Measurements from ENCODE around the gene SUPT16H.
A peak's percentile ranks its signal among the peaks of the same experiment; 100 is the strongest.
"Not testable (repeated sequence)": the region's sequence is repeated elsewhere in the genome, so short reads cannot be mapped to it uniquely, and the experiment has no call there.

Gene SUPT16H

DNA sequence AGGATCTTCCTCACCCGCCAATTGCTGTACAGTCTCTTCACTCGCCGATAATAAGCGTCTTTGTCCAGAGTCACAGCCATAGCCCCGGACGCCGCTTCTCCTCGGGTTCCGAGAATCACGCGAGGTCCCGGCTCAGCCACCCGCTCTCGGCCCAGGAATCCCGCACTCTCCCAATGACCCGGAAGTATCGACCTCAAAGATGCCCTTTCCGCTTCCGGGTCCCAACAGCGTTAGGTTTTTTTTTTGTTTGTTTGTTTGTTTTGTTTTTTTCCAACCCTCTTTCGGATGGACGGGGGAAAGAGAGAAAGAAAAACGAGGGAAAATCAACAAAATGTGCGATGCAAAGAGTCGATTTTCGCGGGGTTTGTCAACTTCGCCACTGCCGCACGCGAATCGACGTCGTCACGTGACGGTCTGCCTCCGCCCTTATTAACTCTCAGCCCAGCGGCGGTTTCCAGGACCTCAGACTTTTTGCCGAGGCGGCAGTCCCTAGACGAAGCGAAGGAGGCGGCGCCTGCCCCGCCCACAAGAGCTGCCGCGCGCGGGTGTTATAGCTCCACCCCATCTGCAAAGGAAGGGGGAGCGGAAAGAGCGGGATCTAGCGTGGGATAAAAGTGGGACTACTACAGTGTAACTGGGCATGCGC is at the start of gene SUPT16H:
Gene SUPT16H, minus strand, starts transcription at position 172 of the 646 bp plus-strand sequence. Its CDS starts 92 bp downstream, at position 80.
- DNase-seq (ENCODE audit: low spot score) = peak; percentile 96

DNA sequence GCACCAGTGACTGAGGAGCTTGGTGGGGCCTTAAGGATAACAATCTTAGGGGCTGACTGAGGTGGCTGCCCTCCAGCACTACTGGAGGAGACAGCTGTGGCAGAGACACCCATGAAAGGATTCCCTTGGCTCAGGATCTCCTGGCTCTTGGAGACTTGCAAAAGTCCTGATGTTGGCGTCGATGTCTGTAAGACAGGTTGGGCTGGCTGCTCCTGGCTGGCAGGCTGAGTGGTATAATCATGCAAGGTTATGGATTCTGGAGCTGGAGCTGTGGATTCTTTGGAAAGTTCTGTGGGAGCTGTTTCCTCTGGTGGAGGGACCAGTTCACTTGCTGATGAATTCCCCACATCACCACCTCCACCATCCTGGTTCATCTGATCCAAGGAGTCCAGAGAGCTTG is 47.3 kb upstream of the SUPT16H start:
- no peak for DNase-seq (ENCODE audit: low spot score)

GRCh38 chr14:21428930-21429329 is 45.1 kb upstream of the SUPT16H start:
- DNase-seq (ENCODE audit: low spot score) = no peak

- DNase-seq (ENCODE audit: low spot score) = no peak
Observed at GRCh38 chr14:21426692-21427091, 42.9 kb upstream of the SUPT16H start.

DNA sequence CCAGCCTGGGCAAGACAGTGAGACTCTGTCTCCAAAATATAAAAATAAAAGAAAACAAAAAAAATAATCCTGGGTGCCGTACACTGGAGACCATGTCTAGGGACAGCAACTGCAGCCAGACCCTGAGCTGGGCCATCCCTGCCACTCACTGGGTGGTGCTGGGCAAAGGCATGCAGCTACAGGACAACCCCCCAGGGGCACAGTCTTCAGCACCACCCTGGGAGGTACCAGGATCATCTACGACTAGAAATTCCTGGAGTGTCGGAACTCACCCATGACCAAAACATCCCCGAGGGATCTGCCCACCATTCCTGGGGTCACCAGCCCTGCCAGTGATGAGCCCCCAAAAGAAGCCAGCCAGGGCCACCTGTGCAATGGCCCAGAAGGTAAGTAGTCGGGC is 35.7 kb upstream of the SUPT16H start:
- DNase-seq (ENCODE audit: low spot score) = no peak

DNA sequence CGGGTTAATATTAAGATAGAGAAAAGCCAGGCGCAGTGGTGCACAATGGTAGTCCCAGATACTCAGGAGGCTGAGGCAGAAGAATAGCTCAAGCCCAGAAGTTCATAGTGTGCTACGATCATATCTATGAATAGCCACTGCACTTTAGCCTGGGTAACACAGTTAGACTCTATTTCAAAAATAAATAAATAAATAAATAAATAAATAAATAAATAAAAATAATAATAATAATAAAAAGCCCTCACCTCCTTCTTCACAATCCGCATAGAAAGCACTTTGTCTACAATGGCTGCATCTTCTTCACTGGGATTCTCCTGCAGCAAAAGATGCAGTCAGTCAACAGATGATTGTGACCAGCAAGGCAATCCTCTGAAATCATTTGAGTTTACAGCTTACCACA is 31.5 kb upstream of the SUPT16H start:
- no peak for DNase-seq (ENCODE audit: low spot score)

GRCh38 chr14:21414137-21414631 is 30.4 kb upstream of the SUPT16H start:
- no peak for DNase-seq (ENCODE audit: low spot score)

- no peak for DNase-seq (ENCODE audit: low spot score)
Observed at GRCh38 chr14:21408147-21408546, 24.3 kb upstream of the SUPT16H start.

DNA sequence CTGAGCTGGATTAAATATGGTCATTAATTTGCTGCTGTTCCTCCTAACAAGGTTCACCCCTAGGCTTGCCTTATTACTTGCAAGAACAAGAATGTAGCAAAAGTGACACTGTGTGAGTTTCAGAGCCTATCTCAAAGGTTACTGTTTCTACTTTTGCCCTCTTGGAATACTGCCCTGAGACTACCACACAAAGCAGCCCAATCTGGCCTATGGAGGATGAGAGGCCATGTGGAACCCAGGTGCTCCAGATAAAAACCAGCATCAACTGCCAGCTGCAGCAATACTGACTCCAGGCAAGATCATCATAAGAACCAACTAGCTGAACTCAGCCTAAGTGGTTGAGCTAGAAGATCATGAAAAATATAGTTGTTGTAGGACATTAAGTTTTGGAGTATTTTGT is 22.4 kb upstream of the SUPT16H start:
- no peak for DNase-seq (ENCODE audit: low spot score)

DNA sequence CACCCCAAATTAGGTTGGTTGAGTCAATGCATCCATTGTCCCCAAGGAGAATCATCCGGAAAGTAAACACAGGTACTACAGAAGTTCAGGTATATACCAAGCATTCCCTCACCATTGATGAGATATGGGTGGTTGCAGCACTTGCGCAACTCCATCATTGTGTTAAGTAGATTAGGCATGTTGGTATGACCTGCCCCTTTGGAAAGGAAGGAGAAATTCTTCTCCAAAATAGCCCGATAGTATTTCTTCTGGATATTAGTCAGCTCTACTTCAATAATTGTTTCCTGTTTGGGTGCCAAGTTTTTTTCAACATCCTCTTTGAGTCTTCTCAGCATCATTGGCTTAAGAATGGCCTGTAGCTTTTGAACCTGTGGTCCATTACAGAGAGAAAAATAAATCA is 21.3 kb upstream of the SUPT16H start:
- no peak for DNase-seq (ENCODE audit: low spot score)

DNA sequence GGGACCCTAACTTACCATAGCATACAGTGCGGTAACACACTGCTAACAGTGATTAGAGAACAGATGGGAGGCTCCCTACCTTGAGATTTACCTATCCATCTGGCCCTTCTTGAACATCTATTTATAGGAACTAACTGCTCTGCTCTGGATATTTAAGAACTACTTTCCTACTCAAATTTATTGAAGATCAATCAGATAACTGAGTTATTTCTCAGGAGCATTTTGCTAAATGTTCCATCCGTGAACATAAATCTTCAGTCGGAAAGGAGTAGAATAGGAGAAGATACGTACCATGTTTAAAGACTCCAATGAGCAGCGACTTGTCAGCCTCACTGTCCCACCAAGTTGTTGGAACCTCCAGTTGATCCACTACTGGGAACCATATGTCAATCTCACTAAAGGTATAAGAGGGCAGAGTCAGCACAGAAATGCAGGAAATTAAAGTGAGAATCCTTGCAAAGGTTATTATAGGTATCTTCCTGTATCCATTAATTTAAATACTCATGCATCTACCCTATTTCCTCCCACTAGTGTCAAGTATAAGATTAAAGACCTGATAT is 15.6 kb upstream of the SUPT16H start:
- DNase-seq (ENCODE audit: low spot score) = peak; percentile 89

DNA sequence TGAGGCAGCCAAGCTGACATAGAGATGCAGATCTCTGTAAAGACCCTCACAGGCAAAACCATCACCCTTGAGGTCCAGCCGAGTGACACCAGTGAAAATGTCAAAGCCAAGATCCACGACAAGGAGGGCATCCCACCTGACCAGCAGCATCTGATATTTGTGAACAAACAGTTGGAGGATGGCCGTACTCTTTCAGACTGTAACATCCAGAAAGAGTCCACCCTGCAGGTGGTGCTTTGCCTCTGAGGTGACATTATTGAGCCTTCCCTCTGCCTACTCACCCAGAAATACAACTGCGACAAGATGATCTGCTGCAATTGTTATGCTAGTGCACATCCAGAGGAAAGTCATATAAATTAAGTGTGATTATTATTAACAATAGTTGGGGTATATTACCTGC is 15.1 kb upstream of the SUPT16H start:
- DNase-seq (ENCODE audit: low spot score) = peak; percentile 79

- DNase-seq (ENCODE audit: low spot score) = no peak
Observed at GRCh38 chr14:21395450-21395849, 11.6 kb upstream of the SUPT16H start.

DNA sequence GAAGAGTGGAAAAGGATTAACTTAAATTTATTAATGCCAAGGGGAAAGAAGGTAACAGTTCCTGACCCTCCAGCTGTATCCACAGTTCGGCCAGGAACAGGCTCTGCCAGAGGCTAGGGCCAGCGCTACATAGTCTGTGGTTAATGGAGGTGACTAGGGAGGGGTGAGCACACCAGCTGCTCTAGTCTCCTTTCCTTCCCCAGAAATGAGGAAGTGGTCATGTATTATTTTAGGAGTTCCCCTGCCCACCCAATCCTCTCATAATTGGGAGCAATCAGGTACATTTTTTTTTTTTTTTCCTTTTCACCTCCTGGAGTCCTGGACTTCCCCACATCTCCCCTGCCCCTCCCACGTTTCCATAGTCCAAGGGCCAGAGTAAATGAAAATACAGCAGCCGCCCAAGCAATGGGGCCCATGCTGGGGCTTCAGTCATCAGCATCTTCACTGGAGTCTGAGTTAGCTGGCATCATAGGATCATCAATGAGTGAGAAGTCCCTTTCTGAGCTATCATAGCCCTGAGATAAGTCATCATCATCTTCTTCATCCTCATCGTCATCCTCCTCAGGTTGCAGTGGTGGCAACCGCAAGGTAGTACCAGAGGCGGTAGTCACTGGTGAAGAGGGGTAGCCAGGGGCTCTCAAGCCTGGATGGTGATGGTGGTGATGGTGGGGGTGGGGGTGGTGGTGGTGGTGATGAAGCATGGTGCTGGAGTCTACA is 1.5 kb upstream of the SUPT16H start:
- peak; percentile 5 for DNase-seq (ENCODE audit: low spot score)

DNA sequence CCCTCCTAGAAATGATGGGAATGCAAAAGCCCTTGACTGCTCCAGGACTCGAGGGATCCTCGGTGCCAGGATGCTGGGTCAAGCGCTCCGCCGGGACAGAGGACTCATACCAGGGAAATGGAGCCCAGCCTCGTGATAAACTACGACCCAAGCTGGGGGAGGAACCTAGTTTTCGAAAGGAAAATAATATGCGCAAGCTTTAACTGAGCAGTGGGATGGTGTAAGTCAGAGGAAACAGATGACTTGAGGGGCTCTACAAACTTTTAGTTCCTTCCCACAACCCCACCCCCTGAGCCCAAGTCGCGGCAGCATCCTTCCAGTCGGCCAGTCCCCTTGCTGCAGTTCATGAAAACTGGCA is 654 bp upstream of the SUPT16H start:
- no peak for DNase-seq (ENCODE audit: low spot score)

GRCh38 chr14:21382886-21383847 is 652 bp downstream of the SUPT16H start:
- peak; percentile 53 for DNase-seq (ENCODE audit: low spot score)

DNA sequence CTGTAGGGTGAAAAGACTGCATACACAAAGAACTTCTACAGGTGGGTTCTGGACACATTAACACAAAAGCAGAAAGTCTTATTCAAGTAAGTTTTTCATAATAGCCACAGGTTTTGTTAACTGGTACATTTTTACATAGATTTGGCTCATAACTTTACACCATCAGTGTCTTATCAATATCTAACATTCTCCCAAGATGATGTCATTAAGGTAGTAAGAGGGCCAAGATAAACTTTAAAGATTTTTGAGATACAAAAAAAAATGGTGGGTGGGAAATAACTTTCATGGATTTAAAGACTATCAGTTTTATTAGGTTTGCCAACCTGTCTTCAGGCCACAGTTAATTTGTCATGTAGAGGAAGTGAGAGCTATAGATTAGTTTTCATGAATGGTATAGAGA is 1.7 kb downstream of the SUPT16H start:
- no peak for DNase-seq (ENCODE audit: low spot score)

DNA sequence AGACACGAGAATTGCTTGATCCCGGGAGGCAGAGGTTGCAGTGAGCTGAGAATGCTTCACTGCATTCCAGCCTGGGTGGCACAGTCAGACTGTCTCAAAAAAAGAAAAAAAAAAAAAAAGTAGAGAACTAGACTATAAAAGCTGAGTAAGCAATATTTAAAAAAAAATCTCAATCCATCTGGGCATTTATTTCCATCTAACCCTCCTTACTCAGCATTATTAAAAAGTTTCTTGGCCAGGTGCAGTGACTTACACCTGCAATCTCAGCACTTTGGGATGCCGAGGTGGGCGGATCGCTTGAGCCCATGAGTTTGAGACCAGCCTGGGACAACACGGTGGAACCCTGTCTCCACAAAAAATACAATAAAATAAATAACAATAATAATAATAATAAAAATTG is 4.5 kb downstream of the SUPT16H start:
- DNase-seq (ENCODE audit: low spot score) = no peak

DNA sequence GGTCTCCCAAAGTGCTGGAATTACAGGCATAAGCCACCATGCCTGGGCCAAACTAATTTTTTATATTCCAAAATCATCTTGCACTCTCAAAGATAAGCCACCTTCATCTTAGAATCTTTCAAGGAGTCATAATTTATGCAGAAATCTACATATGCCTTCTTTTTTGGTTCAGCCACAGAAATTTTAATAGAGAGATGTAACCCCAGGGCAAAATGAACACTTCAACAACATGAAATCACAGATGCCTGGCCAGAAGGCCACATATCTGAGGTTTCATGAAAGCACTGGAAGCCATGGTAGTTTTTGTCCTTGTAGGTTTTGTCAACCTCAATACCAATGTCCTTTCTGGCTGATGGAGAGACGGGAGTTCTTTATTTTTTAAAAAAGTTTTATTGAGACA is 9.8 kb downstream of the SUPT16H start:
- no peak for DNase-seq (ENCODE audit: low spot score)

DNA sequence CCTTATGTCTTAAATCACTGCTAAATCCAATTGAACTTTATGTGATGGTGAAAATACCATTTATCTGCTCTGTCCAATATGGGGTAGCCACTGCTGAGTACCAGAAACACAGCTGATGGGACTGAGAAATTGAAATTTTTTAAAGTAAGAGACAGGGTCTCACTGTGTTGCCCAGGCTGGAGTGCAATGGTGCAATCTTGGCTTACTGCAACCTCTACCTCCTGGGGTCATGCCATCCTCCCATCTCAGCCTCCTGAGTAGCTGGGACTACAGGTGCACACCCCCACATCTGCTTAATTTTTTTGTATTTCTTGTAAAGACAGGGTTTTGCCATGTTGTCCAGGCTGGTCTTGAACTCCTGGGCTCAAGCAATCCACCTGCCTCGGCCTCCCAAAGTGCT is 11.0 kb downstream of the SUPT16H start:
- DNase-seq (ENCODE audit: low spot score) = not testable (repeated sequence)

GRCh38 chr14:21369949-21370679 is 13.7 kb downstream of the SUPT16H start:
- no peak for DNase-seq (ENCODE audit: low spot score)
